AG08396 (cell line): Measurements from ENCODE around the gene PLN.

ENCODE experiments used
- DNase-seq: peaks from one replicate; pipeline ENCODE4 v3.0.0; 2012; ENCODE audit warnings: low spot score, mixed read lengths

Gene PLN

DNA sequence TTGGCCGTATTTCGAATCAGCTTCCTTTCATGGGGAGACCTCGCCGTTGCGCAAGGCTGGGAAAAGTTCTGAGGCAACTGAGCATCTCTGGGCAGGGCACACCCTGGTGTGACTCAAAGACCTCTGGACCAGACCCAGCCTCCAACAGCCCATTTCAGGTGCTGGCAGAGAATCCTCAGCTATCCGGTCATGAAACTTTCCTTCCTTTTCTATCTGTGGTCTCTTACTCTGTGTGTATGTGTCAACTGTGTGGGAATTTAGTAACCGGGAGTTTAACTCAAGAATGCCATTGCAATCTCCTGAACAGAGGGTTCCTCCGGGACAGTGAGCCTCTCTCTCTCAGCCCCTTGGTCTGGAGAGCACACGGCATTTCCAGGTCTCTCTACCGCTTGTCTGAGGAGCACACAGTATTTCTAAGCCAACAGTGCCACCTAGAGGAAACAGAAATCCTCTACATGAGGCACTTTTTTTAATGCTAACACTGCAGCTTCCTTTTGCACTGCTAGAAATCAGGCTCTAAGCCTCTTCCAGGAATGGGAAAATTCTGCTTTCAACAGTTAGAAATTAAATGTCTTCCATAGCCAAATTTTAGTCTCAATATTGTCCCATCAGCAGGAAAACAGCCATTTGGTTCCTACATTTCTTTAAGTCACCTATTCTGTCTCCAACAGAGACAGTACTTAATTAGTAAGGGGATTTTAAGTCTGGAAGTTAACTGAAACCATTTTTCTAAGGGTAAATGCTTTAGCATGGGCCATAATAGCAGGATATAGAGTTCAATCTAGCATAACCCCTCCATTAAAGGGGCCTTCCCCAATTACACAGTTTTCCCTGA, 32.7 kb downstream of the PLN start:
- DNase-seq, result peak; percentile 56

DNA sequence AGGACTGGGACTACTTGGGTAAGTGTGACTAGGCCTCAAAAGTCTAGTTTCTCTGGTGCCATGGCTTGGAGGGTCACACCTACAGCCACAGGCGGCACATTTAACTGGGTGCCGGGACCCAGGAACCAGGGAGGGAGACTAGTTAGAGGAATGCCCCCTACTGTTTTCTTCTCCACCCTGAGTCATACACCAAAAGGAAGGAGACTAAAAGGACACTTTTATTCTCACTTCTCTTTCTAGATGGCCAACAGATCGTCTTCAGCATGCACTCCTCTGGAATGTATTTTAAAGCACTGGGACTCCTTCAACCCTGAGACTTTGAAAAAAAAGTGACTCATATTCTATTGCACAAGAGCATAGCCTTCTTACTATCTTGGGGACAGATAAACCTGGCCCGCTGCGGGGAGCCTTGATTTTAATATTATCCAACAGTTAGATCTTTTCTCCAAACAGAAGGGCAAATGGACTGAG, 33.4 kb downstream of the PLN start:
- DNase-seq, result peak; percentile 31

DNA sequence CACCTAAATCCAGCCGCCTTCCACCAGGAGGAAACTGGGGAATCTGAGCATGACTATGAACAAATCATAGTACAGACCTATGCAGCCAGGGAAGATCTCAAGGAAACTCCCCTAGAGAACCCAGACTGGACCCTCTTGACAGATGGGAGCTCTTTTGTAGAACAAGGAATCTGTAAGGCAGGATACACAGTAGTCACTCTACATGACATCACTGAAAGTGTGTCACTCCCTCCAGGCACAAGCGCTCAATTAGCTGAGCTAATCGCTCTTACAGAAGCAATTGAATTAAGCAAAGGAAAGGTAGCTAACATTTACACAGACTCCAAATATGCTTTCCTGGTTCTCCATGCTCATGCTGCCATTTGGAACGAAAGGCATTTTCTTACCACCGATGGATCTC, 36.8 kb downstream of the PLN start:
- no peak for DNase-seq

DNA sequence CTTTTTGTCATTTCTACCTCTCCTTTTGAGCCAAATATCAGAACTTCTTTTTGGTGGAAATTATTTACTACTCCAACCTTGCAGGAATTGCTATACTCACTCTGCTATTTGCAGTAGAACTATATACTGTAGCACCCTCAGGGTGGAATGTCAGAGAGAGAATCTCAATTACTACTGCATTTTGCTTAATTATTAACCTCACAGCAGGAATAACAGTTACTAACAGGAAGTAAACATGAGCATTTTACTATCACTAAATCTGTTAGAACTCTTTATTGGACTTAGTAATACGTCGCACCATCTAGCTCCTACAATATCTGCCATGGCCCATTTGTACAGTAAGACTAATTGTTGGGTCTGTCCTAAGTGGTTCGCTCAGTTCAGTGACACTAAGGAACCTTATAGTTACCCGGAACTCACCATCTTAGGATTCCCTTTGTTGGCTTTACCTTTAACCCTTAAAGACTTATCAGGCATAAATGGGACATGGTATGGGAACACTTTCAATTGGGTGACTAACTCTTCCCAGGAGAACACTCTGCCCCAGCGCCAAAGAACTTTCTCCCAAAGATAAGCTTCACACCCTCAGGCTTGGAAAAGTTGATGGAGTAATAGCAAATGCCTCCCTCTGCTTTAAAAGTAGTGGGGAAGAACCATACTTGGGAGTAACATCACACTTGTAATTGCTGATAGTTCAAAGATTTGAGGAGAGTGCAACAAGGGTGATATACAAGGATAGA, 38.8 kb downstream of the PLN start:
- DNase-seq, result no peak

DNA sequence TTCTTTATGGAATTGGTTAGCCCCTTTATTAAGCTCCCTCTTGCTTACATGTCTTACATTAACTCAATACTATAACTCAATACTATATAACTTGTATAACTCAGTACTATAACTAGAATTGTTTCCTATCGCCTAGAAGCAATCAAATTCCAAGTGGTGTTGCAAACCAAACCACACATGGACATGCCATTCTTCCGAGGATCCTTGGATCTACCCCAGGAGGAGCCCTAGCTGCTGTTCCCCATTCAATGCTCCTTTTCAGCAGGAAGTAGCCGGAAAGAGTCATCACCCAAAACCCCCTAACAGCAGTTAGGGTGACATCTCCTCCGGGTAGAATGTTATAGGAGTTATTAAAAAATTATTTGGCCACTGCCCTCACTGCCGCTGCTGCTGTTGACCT, 40.5 kb downstream of the PLN start:
- DNase-seq, result no peak

DNA sequence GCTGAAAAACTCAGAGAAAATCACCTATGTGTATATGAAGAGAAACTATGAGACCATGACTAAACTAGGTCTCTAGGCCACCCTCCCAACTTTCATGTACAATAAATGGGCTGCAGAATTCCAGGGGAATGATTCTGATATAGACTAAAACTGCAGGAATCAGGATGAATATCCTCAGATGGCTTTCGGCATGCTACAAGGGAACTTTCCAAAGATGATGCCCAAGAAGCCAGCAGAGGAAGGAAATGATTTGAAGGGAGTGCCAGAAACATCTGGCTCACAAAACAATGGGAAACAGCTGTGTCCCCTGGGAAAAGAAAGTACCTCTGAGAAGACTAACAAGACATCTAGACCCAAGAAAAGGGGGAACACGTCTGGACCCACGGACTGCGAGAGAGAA, 41.1 kb downstream of the PLN start:
- DNase-seq, result peak; percentile 7

DNA sequence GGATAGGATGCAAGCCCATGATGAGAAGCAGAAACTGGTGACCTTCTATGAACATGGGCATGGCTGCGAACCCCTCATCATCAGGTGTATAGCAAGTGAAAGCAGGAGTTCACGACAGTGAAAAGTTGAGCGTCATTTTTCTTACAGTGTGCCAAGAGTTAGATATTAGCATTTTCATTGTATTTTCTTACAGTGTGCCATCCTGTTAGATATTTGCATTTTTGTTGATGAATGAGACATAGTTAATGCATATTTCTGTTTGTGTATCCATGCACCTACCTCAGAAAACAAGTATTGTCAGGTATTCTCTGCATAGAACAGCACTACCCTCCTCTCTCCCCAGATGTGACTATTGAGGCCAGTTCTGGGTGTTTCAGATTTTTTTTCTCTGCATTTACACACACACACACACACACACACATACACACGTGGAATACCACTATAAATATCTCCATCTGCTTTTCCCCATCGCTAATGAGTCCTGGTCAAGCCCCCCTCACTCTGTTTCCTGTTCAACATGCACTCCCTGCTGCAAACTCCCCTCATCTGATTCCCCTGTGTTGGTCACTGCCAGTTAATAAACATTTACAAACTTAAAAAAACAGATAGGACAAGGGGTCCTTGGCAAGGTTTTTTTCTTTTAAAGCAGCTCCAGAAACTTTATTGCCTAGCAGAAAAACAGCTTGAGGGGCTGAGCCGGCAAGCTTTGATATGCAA, 41.7 kb downstream of the PLN start:
- no peak for DNase-seq

DNA sequence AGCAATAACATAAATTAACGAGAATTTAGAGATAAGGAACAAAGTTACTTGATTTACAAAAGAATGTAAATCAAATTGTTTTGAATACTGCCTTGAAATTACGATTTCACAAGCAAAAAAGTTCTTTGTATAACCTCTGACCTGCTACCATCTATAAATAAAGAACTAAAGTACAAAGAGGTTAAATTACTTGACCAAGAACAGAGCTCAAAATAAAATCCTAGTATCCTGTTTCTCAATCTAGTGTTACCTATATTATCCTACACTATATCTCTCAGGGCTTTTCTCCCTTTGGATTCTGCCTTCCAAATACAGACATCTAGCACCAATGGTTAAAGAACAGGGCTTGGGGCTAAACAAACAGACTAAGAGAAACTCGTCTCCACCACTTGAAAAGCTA, 43.8 kb downstream of the PLN start:
- DNase-seq, result no peak

DNA sequence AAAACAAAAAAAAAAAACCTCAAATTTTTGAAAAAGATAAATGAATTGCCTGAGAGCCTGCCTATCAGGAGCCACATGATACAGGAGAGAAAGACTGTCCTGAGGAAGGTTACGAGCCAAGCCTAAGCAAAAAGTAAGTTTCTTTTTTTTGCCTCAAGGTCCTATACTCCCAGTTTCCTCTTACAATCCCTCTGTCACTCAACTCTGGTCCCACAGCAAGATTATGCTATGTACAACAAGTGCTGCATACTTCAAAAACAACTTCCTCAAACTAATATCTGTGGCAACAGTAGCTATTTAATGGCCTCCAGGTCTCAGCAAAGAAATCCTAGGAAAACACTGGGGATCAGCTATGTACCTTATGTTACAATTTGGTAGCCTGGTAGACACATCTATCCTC, 46.8 kb downstream of the PLN start:
- no peak for DNase-seq

DNA sequence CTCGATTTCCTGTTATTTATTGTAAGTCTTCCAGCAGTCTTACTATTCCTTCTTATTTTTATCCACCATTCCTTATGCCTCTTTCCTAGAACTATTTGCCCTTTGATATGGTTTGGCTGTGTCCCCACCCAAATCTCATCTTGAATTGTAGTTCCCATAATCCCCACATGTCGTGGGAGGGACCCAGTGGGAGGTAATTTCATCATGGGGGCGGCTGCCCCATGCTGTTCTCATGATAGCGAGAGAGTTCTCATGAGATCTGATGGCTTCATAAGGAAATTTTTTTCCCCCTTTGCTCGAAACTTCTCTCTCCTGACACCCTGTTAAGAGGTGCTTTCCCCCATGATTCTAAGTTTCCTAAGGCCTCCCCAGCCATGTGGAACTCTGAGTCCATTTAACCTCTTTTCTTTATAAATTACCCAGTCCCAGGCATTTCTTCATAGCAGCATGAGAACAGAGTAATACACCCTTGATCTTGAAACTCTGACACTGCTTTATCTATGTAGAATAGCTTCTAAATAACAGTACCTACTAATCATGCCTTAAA, 48.8 kb downstream of the PLN start:
- DNase-seq, result no peak

DNA sequence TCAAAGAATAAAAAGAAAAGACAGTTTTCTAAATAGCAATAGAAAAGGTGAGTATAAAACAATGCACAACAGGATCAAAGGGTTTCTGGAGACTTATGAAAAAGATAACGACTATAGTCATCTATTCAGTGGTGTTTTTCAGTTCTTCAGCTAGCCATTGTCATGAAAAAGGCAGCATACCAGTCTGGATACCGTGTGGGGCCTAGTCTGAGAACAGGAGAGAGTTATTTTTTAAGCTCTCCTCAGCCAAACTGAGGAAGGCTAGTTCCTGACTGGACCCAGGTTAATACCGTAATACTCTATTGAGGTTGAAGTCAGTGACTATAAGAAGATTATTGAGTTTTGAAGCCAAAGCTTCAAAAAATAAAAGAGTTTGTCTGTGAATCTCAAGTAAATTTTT, 49.5 kb downstream of the PLN start:
- no peak for DNase-seq

DNA sequence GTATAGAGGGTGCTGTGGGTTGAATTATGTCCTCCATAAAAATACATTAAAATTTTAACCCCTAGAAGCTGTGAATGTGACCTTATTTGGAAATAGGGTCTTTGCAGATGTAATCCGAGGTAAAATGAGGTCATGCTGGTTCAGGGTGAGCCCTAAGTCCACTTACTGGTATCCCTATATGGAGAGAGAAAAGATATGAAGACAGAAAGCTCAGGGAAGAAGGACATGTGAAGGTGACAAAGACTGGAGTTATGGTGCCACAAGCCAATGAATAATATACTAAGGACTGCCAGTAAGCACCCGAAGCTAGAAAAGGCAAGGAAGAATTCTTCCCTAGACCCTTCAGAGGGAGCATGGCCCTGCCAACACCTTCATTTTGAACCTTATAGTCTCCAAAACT, 50.2 kb downstream of the PLN start:
- no peak for DNase-seq

DNA sequence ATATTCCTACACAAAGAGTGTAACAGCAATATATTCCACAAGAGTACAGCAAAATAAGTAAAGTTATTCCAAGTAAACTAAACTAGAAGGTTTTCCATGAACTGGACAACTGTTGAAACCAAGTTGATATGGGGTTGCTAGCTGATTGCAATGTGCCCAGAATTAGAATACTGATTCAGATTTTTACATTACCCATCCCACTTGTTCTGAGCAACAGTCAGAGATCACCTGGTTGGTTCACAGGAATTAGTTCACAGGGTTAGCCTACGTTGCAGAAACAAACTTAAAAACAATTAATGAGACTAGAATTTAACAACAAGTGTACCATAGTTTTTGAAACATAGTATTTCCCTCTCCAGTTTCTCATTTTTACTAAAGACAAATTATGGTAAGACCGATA, 54.2 kb downstream of the PLN start:
- no peak for DNase-seq

DNA sequence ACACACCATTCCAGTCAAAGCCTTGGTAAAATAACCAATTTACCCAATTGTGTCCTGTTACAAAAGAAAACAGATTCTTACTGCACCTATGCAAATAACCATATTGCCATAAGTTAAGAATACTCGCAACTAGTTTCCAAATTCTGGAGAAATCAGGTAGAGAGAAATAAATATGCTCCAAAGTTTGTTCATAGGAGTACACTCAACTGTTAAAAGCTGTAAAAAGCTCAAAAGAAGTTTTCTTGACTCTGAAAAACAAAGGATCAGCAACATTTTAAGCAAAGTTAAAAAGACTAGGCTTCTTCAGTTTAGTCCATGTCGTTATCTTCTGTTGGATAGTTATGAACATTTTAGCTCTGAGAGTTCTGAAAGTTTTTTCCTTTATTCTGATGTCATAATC, 55.3 kb downstream of the PLN start:
- DNase-seq, result no peak

DNA sequence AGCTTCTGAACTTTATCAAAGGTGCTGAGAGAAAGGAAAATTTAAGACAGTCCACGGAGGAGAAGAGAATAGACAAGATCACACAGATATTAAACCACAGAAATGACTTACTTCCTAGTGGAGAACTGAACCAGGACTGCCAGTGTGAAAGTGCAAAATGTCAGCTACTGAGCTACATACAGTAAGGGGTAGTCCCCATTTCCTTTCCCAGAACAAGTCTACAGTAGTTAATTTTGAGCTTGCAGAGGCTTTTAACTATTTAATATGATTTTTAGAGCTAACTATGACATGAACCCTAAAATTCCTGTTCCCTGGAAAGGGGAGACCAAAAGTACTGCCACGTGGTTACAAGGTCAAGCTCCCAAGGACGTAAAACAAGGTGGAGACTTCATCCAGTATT, 58.2 kb downstream of the PLN start:
- no peak for DNase-seq

DNA sequence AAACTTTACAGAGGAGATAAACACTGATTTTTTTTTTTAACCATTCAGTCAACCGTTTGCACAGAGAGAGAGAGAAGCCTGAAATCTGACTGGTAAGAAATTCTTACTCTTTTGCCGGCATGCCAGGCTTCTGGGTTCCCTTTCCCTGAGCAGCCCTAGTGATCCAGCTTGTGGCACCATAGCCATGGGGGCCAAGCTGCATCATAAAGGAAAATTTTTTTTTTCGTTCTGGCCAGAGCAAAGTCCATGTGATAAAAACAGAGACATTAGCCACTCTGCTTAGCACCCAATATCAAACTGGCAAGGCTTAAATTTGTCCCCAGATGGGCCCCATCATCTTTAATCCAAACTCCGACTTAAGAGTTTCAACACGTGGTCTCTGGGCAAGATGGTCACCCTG, 58.8 kb downstream of the PLN start:
- DNase-seq, result no peak
